AG08396 (cell line): ENCODE data around the gene PRKD1.
A peak's percentile ranks its signal among the peaks of the same experiment; 100 is the strongest.
"Not testable (repeated sequence)": the region's sequence is repeated elsewhere in the genome, so short reads cannot be mapped to it uniquely, and the experiment has no call there.

ENCODE experiments used
- DNase-seq: peaks from one replicate; pipeline ENCODE4 v3.0.0; 2012; ENCODE audit warnings: low spot score, mixed read lengths

The PRKD1 gene

DNA sequence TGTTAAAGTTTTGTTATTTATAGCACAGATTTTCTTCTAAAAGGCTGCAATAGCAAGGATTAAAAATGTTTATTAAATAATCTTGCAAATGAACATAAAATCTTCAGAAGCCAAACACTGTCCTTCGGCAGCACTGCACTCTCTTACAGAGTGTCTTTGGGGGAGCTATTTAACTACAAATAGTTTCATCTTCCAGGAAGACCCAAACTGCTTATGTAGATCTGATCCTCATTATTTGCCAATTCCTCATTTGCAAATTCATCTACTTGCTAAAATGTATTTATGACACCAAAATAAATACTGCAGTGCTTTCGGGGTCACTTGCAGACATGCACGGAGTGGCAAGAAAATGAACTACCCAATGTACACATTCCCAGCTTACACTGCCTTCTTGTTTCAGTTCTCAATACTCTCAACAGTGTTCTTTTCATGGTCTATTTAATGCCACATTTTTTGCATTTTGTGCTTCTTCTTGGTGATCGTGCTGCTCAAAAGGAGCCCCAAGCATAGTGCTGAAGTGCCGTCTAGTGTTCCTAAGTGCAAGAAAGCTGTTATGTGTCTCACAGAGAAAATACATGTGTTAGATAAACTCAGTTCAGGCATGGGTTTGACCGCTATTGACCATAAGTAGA lies 128.1 kb downstream of the PRKD1 start:
- DNase-seq: no peak

GRCh38 chr14:29798811-29799210 lies 128.8 kb downstream of the PRKD1 start:
- no peak for DNase-seq

GRCh38 chr14:29798108-29798663 lies 129.5 kb downstream of the PRKD1 start:
- no peak for DNase-seq

DNA sequence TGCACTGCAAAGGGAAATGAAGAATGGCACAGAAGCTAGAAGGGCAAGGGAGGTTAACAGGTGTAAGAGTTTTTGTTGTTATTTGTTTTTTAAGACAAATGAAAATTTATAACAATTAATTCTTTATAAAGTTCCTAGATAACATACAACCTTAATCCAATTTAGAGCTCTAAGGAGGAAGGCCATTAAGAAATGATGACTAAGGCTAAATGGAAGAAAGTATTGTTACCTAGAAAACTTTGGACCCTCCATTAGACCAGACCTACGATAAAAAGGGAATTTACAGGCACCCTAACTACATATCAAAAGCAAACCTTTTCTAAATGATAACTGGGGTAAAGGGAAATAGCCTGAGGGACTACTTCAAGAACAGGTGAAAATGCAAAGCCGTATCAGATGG lies 130.8 kb downstream of the PRKD1 start:
- DNase-seq: no peak

DNA sequence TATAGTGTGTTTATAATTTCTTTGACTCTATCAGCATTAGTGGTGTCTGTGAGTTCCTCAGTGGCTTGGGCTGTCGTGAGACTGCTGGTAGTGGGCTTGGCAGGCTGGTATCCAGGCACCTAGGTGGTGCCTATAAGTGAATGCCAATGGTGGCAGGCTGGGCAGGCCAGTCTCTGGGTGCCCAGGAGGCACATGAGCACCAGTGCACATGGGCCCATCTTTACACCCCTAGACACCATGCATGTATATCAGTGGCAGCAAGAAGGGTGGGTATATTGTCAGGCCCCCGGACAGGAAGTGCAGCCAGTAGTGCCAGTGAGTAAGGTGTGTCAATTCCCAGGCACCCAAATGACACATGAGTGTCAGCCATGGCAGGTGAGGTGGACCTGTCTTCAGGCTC lies 138.2 kb downstream of the PRKD1 start:
- DNase-seq: no peak

GRCh38 chr14:29788093-29788492 lies 139.6 kb downstream of the PRKD1 start:
- DNase-seq: no peak

DNA sequence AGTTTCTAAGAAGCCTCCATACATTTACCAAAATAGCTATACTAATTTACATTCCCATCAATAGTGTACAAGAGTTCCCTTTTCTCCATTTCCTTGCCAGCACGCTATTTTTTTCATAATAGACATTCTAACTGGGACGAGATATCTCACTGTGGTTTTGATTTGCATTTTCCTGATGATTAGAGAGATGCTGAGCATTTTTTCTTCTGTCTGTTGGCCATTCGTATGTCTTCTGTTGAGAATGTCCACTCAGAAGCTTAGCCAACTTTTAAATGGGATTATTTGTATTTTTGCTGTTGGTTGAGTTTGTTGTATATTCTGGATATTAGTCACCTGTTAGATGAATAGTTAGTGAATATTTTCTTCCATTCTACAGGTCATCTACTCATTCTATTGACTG lies 144.1 kb downstream of the PRKD1 start:
- DNase-seq: no peak

DNA sequence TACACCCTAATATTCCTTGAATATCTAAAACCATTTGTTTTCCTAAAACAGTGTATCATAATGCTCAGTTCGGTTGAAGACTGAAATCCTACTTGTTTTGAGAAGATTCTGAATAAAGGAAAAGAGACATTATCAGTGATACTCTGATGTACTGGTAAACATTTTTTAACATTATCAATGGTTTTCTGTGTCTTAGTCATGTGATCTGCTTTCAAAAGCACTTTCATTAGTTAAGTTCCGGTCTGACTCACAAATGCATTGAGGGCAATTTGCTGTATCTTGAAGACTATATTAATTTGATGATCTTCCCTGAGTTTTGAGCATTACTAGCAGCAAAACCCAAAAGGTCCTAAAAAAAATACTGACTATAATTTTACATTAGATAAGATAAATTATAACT lies 145.6 kb downstream of the PRKD1 start:
- no peak for DNase-seq

DNA sequence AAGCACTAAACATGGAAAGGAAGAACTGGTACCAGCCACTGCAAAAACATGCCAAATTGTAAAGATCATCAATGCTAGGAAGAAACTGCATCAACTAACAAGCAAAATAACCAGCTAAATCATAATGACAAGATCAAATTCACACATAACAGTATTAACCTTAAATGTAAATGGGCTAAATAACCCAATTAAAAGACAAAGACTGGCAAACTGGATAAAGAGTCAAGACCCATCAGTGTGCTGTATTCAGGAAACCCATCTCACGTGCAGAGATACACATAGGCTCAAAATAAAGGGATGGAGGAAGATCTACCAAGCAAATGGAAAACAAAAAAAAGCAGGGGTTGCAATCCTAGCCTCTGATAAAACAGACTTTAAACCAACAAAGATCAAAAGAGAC lies 150.5 kb downstream of the PRKD1 start:
- DNase-seq: not testable (repeated sequence)

DNA sequence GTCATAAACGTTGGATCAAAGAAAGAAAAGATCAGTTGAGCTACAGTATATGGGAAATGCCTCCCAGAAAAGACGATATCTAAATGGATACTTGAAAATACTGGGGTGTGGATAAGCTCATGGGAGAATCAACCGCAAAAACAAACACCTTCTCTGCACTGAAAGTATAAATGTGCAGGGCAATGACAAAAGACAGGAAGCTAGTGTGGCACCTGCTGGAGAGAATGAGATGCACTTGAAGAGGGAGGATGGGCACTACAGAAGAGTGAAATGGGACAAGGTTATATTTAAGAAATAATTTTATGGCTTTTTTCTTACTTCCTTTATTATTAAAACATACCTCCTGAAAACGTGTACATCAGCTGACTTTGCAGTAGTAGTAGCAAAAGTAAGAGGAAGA lies 153.7 kb downstream of the PRKD1 start:
- no peak for DNase-seq

- DNase-seq: no peak
Measured at GRCh38 chr14:29763342-29763858, 164.2 kb downstream of the PRKD1 start.

GRCh38 chr14:29759521-29760340 lies 167.9 kb downstream of the PRKD1 start:
- no peak for DNase-seq

GRCh38 chr14:29757711-29758233 lies 169.9 kb downstream of the PRKD1 start:
- no peak for DNase-seq

GRCh38 chr14:29757188-29757680 lies 170.4 kb downstream of the PRKD1 start:
- no peak for DNase-seq

DNA sequence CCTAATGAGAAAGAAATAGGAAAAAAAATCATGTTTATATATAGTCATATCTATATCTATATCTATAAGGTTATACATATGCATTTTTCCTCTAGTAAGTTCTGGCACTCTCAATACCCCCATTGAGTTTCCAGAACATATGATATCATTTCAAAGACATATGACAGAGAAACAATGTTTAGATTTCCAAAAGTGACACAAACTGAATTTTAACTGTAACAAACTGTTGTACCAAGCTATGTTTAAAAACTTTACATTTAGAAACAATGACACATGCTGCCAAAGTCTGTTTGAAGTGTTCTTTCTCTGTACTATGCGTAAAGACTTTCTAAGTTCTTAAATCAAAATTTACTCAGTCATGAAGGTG lies 171.6 kb downstream of the PRKD1 start:
- DNase-seq: no peak

DNA sequence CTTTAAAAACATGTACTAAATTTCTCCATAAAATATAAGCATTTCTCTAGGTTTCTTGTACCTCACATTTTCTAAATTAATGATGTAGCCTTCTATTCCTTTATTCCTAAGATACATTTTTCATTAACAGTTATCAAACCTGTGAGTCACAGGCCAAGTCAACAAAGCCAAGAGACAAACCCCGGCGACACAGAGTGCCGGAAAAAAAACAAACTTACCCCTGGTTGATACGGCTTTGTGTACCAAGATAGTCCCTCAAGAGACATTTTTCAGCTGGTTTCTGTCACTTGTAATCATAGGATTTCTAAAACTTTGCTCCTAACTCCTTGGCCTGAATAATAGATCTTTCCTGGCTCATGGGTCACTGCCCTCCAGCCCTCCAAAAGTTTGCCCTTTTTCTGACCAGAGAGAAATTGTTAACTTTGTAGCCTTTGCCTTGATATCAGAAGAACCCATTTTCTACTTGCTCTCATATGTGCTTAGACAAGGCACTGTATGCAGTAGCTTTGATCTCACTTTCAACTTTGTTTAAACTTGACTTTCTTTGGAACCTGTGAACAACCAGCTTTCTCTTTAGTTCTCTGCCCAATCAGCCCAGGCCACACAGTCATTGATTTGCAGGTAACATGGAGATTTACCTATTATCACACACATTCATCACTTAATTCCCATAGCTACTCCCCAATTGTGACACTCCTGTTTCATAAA lies 172.2 kb downstream of the PRKD1 start:
- DNase-seq: no peak

GRCh38 chr14:29754134-29754533 lies 173.5 kb downstream of the PRKD1 start:
- no peak for DNase-seq

GRCh38 chr14:29752221-29752923 lies 175.3 kb downstream of the PRKD1 start:
- no peak for DNase-seq

- DNase-seq: no peak
Measured at GRCh38 chr14:29749829-29750228, 177.8 kb downstream of the PRKD1 start.

DNA sequence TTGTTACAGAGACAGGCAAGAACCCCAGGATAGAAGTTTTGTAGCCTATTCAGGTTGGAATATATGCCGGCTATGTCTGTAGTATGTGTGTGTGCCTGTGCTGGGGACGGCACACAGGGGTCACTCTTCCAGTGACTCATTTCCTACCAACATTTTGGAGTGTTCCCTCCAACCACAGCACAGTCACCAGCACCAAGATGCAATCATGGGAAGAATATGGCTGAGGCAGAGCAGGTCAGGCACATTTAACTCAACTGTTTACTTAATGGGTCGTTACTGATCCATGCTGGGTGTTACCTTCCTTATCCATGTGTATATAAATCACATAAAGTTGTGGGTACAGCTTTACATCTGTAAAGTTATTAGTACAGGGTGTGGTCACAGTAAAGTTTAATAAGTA lies 178.3 kb downstream of the PRKD1 start:
- DNase-seq: peak; percentile 43

DNA sequence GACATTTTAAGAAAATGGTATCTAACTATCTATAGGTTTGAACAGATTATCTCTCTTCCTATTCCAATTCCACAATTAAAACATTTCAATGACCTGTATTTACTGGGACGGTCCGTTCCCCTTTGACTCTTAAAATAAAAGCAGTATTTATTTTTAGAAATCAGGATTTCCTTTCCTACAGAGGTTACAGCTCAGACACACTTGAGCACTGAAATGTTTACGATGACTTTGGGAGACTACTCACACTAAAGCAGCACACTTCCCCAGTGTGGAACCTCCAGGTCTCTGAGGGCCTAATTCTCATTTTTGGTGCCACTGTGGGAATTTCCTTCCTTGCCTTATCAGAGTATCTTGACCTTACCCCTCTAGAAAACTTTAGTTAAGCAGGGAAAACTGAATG lies 181.8 kb downstream of the PRKD1 start:
- DNase-seq: no peak

DNA sequence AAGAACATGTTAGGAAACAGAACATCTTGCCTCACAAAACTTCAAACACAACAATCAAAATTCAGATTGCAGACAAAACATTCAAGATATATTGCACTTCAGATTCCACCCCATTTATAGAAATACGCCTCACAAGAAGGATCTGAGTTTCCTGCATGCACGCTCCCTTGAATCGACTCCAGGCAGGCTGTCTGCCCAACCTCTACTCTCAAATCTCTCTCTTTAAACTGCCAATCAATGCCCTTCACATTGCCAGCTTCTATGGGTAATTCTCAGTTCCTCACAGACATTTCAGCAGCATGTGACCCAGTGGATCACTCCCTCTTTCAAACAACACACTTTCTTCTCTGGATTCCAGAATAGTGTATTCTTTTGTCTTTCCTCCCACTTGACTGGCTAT lies 184.1 kb downstream of the PRKD1 start:
- no peak for DNase-seq
